Chondrocyte (in vitro differentiated cells): ENCODE data around the gene FTCDNL1. TPM values are rescaled to one million over a fixed set of nuclear protein-coding genes. Genes with fewer than 3 reads are reported as not detected.
A peak's percentile ranks its signal among the peaks of the same experiment; 100 is the strongest.

ENCODE experiments used
- DNase-seq: peaks from one replicate; pipeline ENCODE4 v3.0.0; 2021; ENCODE audit warnings: mixed read lengths, low spot score
- H3K27ac Mint-ChIP-seq: one replicate; pipeline ENCODE4 v1.8.0; 2021; ENCODE audit warnings: mild to moderate bottlenecking, moderate library complexity, mixed read lengths; ENCODE audit not compliant: unreplicated experiment
- H3K27me3 Mint-ChIP-seq: 2 replicates; pipeline ENCODE4 v1.8.0; 2021; ENCODE audit warnings: low read depth, mixed read lengths
- H3K36me3 Mint-ChIP-seq: 2 replicates; pipeline ENCODE4 v1.8.0; 2021; ENCODE audit warnings: low read depth, mixed read lengths
- H3K4me1 Mint-ChIP-seq: 2 replicates; pipeline ENCODE4 v1.8.0; 2021; ENCODE audit warnings: low read depth, mild to moderate bottlenecking, mixed read lengths
- H3K4me3 Mint-ChIP-seq: one replicate; pipeline ENCODE4 v1.8.0; 2021; ENCODE audit warnings: mild to moderate bottlenecking, moderate library complexity, mixed read lengths; ENCODE audit not compliant: unreplicated experiment
- H3K9me3 Mint-ChIP-seq: 2 replicates; pipeline ENCODE4 v1.8.0; 2021; ENCODE audit warnings: low read depth, mixed read lengths
- total RNA-seq: library from RNA; stranded (reverse); gene quantifications from 3 replicates; pipeline ENCODE4 v1.2.1, GENCODE V29; 2021
- TF ChIP-seq, protein P1 (sequence below): fragments of 200-600 bp; sonication (generic); IDR thresholded peaks from 2 replicates; pipeline ENCODE4 v1.5.0; 2021; ENCODE audit warnings: antibody characterized with exemption, mild to moderate bottlenecking, moderate library complexity

Gene FTCDNL1
- total RNA-seq, 1 donor from 2014 or later, result 0.65 TPM

DNA sequence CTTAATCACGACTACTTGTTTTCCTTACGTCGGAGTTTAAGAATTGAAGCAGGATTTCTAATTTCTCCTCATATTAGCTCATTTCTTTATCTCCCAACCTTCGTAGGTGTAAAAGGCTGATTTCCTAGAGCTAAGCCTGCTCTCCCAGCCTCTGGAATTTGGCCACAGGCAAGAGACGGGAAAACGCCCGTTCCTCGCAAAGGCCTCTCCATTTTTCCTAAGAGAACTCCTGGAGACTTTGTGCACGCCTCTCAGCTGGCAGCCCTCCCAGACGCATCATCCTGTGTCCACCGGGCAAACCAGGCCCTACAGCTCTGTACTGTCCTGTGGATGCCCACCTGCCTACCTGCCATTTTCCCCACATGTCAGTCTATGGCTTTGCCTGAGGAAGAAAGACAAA is 106.3 kb downstream of the FTCDNL1 start:
- TF ChIP-seq, protein P1, sequence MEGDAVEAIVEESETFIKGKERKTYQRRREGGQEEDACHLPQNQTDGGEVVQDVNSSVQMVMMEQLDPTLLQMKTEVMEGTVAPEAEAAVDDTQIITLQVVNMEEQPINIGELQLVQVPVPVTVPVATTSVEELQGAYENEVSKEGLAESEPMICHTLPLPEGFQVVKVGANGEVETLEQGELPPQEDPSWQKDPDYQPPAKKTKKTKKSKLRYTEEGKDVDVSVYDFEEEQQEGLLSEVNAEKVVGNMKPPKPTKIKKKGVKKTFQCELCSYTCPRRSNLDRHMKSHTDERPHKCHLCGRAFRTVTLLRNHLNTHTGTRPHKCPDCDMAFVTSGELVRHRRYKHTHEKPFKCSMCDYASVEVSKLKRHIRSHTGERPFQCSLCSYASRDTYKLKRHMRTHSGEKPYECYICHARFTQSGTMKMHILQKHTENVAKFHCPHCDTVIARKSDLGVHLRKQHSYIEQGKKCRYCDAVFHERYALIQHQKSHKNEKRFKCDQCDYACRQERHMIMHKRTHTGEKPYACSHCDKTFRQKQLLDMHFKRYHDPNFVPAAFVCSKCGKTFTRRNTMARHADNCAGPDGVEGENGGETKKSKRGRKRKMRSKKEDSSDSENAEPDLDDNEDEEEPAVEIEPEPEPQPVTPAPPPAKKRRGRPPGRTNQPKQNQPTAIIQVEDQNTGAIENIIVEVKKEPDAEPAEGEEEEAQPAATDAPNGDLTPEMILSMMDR, result no peak
- Mint-ChIP-seq H3K27me3 (peaks cover 31% of the 10 kb centered on the region), H3K36me3 (no peaks in the 10 kb centered on the region), H3K9me3 (no peaks in the 10 kb centered on the region), H3K27ac (peak overlapping the region; percentile 53), H3K4me3 (no peak overlapping the region), H3K4me1 (peaks cover 19% of the 10 kb centered on the region)
- no peak for DNase-seq

DNA sequence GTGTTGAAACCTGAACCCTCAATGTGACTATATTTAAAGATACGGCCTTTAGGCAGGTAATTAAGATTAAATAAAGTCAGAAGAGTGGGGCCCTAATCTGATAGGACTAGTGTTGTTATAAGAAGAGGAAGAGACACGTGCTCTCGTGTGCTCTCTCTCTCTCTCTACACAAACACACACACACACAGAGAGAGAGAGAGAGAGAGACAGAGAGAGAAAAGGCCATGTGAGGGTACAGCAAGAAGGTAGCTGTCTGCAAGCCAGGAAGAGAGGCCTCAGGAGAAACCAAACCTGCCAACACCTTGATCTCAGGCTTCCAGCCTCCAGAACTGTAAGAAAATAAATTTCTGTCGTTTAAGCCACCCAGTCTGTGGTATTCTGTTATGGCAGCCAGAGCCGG is 106.7 kb downstream of the FTCDNL1 start:
- Mint-ChIP-seq H3K36me3 (no peaks in the 10 kb centered on the region), H3K4me3 (no peak overlapping the region), H3K27ac (no peak overlapping the region), H3K9me3 (no peaks in the 10 kb centered on the region), H3K4me1 (peaks cover 22% of the 10 kb centered on the region), H3K27me3 (peaks cover 28% of the 10 kb centered on the region)
- DNase-seq, result no peak
- TF ChIP-seq, protein P1, result no peak

DNA sequence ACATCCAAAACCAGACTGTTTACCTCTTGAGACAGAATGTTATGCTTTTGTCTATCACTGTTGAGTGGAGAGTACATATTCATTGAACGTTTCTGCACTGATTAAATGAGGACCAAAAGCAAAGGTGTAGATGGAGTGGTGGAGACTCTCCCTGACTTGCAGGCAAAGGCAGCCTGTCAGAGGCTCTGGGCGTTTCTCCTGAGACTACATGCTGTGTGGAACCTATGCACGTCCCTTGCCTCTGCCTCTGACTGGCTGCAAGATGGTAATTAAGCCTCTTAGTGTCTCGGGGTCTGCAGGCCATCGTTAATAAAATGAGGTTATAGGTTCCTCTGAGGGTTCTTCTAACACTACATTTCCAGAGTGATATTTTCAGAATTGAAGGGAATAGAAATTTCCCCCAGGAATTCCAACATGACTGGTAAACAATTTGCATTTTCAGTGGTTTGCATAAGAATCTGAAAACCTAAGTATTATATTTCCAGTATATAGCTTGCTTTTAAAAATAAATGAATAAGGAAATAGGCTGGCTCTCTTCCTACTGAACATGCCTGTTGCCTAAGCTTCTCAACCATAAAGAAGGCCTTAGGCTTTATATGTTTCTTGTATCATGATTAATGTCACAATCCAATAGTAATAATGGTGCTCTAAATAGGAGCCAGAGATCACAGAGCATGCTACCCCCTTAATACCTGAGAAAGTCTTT is 107.4 kb downstream of the FTCDNL1 start:
- Mint-ChIP-seq H3K27me3 (peaks cover 24% of the 10 kb centered on the region), H3K4me3 (no peak overlapping the region), H3K4me1 (peaks cover 22% of the 10 kb centered on the region), H3K27ac (no peak overlapping the region), H3K36me3 (no peaks in the 10 kb centered on the region), H3K9me3 (no peaks in the 10 kb centered on the region)
- TF ChIP-seq, protein P1, result no peak
- DNase-seq, result no peak

DNA sequence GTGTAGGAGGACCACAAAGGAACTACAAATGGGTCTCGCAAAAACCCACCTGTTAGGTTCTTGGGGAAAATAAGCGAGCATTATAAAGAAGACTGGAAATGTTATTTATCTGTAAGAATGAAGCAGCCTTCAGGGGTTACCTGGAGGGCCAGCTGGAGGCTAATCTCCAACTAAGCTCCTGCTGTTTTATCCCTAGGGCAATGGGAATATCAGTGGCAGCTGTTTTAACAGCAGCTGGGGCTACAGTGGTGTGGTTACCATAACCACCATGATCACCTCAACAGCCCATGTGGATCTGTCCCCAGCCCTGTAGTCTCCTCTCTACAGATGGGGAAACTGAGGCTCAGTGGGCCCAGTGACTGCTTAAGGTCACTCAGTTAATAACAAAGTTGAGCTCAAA is 108.1 kb downstream of the FTCDNL1 start:
- Mint-ChIP-seq H3K36me3 (no peaks in the 10 kb centered on the region), H3K9me3 (no peaks in the 10 kb centered on the region), H3K27ac (no peak overlapping the region), H3K4me3 (no peak overlapping the region), H3K27me3 (peaks cover 28% of the 10 kb centered on the region), H3K4me1 (peaks cover 22% of the 10 kb centered on the region)
- DNase-seq, result no peak
- TF ChIP-seq, protein P1, result no peak

DNA sequence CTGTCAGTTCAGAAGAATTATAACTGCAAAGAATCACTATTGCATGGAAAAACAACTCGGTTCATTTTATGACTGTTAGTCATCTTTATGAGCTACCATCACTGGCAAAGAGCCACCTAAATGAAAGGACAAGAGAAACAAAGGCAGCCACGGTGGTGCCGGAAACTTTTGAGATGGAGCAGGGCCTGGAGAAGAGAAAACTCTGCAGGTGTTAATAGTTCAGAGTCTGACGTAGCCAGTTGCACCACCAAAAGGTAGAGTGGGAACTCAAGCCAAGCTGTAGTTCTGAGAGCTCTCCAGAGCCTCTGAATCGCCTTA is 110.9 kb downstream of the FTCDNL1 start:
- TF ChIP-seq, protein P1, result peak; percentile 57
- no peak for DNase-seq
- peaks cover 37% of the 10 kb centered on the region for H3K27me3 Mint-ChIP-seq
- H3K36me3 Mint-ChIP-seq, result no peaks in the 10 kb centered on the region
- H3K4me1 Mint-ChIP-seq, result peaks cover 18% of the 10 kb centered on the region
- no peaks in the 10 kb centered on the region for H3K9me3 Mint-ChIP-seq
- no peak overlapping the region for H3K27ac Mint-ChIP-seq
- H3K4me3 Mint-ChIP-seq, result no peak overlapping the region
